OCI-LY3 (cell line): ENCODE data around the gene NTN5.

Experiments used
- H2AFZ ChIP-seq: fragments of 200-600, 300-600 bp; shearing (Covaris generic); 2 replicates; pipeline ENCODE4 v1.6.0; 2014; ENCODE audit warnings: antibody characterized with exemption, low read depth, low read length
- H3K27ac ChIP-seq: fragments of 200-600, 300-600 bp; sonication (generic); 2 replicates; pipeline ENCODE4 v1.5.1; 2014; ENCODE audit warnings: mild to moderate bottlenecking, low read length, moderate library complexity, mixed read lengths
- H3K27me3 ChIP-seq: fragments of 200-600, 300-600 bp; sonication (generic); 2 replicates; pipeline ENCODE4 v1.6.1; 2014; ENCODE audit warnings: low read depth, low read length, mixed read lengths
- H3K36me3 ChIP-seq: fragments of 200-600, 300-600 bp; sonication (generic); replicated peaks from 2 replicates; pipeline ENCODE3; 2014; ENCODE audit warnings: low read depth, low read length, mixed read lengths
- H3K4me1 ChIP-seq: fragments of 300-600, 200-600 bp; sonication (generic); 2 replicates; pipeline ENCODE4 v1.6.1; 2014; ENCODE audit warnings: low read length, mixed read lengths
- H3K4me2 ChIP-seq: fragments of 200-600, 300-600 bp; sonication (generic); 2 replicates; pipeline ENCODE4 v1.6.1; 2014; ENCODE audit warnings: low read length, mixed read lengths
- H3K4me3 ChIP-seq: fragments of 300-600, 200-600 bp; sonication (generic); 2 replicates; pipeline ENCODE4 v1.5.1; 2014; ENCODE audit warnings: antibody characterized with exemption, mild to moderate bottlenecking, low read length, moderate library complexity
- H3K79me2 ChIP-seq: fragments of 300-600, 200-600 bp; shearing (Covaris generic); 2 replicates; pipeline ENCODE4 v1.6.1; 2014; ENCODE audit warnings: mild to moderate bottlenecking, low read length, mixed read lengths
- H3K9ac ChIP-seq: fragments of 300-600, 200-600 bp; shearing (Covaris generic); 2 replicates; pipeline ENCODE4 v1.6.0; 2014; ENCODE audit warnings: mild to moderate bottlenecking, low read length, moderate library complexity
- H3K9me3 ChIP-seq: fragments of 200-600, 300-600 bp; shearing (Covaris generic); 2 replicates; pipeline ENCODE4 v1.6.1; 2014; ENCODE audit warnings: low read length, mixed read lengths; ENCODE audit not compliant: insufficient read depth
- H4K20me1 ChIP-seq: fragments of 200-600, 300-600 bp; sonication (generic); 2 replicates; pipeline ENCODE4 v1.6.1; 2016; ENCODE audit warnings: low read length, mixed read lengths; ENCODE audit not compliant: insufficient read depth
- EZH2phosphoT487 ChIP-seq: fragments of 200-600 bp; shearing (Covaris generic); IDR thresholded peaks from 2 replicates; pipeline ENCODE4 v1.6.1; 2018; ENCODE audit warnings: antibody characterized with exemption, mixed run types, low read depth
- TF ChIP-seq, protein P1 (sequence below): fragments of 200-600, 300-600 bp; sonication (generic); IDR thresholded peaks from 2 replicates; pipeline ENCODE4 v1.5.1; 2014; ENCODE audit warnings: antibody characterized with exemption, low read length, low read depth

NTN5 gene

DNA sequence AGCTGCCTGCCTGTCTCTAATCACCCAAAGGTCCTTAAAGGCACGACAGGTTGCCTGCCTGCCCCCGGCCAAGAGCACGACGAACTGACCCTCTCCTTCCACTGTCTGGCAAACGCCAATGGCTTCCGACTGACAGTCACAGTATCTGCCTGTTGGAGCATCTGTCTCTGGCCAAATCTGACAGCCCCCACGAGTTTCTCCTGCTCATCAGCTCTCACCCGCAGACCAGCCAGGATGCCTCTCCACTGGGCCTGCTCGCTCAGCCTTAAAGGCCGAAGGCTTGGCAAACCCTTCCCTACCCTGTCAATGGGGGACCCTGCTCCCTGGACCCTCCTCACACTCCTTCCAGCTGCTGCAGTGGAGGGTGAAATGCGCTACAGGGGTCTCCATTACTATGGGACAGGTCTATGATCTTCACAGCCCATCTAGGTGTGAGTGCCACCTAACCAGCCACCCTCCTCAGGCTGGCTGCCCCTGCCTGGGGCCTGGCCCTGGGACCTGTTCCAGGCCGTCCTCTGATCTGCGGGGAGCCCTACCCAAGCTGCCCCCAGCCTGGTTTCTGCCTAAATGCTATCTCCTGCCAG is 58.9 kb downstream of the NTN5 start:
- Histone ChIP-seq H3K9me3 (no peaks in the 10 kb centered on the region), H3K27ac (no peak overlapping the region; the same call in 1 of the 2 replicates), H3K36me3 (peaks cover 39% of the 10 kb centered on the region), H3K79me2 (peaks cover 35% of the 10 kb centered on the region), H3K4me2 (no peak overlapping the region), H3K4me3 (no peak overlapping the region), H3K9ac (no peak overlapping the region), H4K20me1 (peaks cover 46% of the 10 kb centered on the region), H2AFZ (no peak overlapping the region), H3K27me3 (no peaks in the 10 kb centered on the region), H3K4me1 (peaks cover 22% of the 10 kb centered on the region)
- no peak for TF ChIP-seq EZH2phosphoT487
- TF ChIP-seq, protein P1, sequence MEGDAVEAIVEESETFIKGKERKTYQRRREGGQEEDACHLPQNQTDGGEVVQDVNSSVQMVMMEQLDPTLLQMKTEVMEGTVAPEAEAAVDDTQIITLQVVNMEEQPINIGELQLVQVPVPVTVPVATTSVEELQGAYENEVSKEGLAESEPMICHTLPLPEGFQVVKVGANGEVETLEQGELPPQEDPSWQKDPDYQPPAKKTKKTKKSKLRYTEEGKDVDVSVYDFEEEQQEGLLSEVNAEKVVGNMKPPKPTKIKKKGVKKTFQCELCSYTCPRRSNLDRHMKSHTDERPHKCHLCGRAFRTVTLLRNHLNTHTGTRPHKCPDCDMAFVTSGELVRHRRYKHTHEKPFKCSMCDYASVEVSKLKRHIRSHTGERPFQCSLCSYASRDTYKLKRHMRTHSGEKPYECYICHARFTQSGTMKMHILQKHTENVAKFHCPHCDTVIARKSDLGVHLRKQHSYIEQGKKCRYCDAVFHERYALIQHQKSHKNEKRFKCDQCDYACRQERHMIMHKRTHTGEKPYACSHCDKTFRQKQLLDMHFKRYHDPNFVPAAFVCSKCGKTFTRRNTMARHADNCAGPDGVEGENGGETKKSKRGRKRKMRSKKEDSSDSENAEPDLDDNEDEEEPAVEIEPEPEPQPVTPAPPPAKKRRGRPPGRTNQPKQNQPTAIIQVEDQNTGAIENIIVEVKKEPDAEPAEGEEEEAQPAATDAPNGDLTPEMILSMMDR = no peak

DNA sequence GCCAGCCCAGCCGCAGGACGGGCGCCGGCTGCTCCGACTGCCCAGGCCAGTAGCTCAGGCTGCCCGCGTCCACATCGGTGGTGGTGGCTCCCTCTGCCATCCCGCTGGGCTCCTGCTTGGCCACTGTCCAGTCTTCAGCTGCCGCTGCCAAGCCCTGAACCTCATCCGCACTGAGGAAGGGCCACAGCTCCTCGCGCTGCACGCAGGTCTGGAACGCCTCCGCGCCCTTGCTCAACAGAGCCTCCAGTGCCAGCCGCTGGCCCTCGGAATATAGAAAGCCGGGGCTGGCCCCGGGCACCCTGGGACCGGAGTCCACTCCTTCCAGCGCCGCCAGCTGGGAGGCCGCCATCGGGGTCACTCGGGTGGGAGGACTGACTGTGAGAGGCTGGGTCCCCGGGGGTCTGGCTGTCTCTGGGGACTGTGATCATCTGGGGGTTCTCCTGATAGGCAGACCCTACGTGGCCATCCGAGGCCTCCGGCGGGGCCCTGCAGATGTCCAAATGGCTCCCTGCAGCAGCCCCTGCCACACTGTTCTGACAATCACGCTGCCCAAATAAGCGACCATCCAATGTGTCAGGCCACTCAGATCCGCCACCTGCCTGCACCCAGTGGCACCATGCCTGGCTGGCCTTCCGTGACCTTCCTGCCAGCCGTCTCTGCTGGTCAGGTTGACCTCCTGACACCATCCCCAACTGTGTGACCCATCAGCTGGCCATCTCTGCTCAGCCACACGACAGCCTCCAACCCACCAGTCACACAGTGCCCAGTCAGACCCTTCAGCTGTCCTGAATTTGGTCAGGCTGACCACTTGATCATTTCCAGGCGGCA is 59.6 kb downstream of the NTN5 start:
- Histone ChIP-seq H3K4me2 (no peak overlapping the region), H3K27me3 (no peaks in the 10 kb centered on the region), H4K20me1 (peaks cover 41% of the 10 kb centered on the region), H3K4me1 (peaks cover 28% of the 10 kb centered on the region), H3K27ac (no peak overlapping the region), H3K4me3 (no peak overlapping the region), H3K9me3 (no peaks in the 10 kb centered on the region), H2AFZ (no peak overlapping the region), H3K9ac (no peak overlapping the region), H3K79me2 (peaks cover 28% of the 10 kb centered on the region), H3K36me3 (peaks cover 34% of the 10 kb centered on the region)
- TF ChIP-seq, protein P1 = no peak
- no peak for TF ChIP-seq EZH2phosphoT487

DNA sequence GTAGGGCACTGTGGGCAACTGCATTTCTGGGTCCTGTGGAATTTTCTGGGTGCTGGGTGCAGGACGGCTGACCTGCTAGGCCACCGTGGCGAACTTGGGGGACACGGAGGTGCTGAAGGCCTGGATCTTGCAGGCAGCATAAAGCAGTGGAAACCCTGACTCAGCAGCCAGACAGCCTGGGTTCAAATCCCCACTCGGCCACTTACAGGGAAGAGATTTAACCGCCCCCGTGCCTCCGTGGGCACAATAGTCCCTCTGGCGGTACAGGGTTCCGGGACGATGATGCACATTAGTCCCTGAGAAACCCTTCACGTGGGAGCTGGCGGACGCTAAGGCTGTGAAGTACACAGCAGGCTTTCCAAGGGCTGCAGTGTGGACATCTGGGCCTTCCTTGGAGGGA is 60.9 kb downstream of the NTN5 start:
- Histone ChIP-seq H3K4me1 (peaks cover 16% of the 10 kb centered on the region), H3K36me3 (peaks cover 20% of the 10 kb centered on the region), H4K20me1 (peaks cover 27% of the 10 kb centered on the region), H3K9me3 (no peaks in the 10 kb centered on the region), H3K79me2 (peaks cover 15% of the 10 kb centered on the region), H3K9ac (no peak overlapping the region), H3K27ac (no peak overlapping the region), H3K27me3 (no peaks in the 10 kb centered on the region), H2AFZ (no peak overlapping the region), H3K4me3 (no peak overlapping the region), H3K4me2 (no peak overlapping the region)
- TF ChIP-seq EZH2phosphoT487 = no peak
- TF ChIP-seq, protein P1 = no peak
